Hepatocyte (in vitro differentiated cells): ENCODE measurements around the gene KLHL3.

Experiments
- CTCF ChIP-seq: fragments of 200-600 bp; sonication (generic); IDR thresholded peaks from 2 replicates; pipeline ENCODE4 v1.5.1; 2016; ENCODE audit warnings: antibody characterized with exemption, mild to moderate bottlenecking; ENCODE audit not compliant: poor library complexity
- EZH2 ChIP-seq: fragments of 200-600 bp; sonication (generic); IDR thresholded peaks from 2 replicates; pipeline ENCODE4 v1.6.1; 2016; ENCODE audit warnings: antibody characterized with exemption, mild to moderate bottlenecking, borderline replicate concordance
- EZH2phosphoT487 ChIP-seq: fragments of 200-600 bp; sonication (generic); IDR thresholded peaks from one replicate; pipeline ENCODE4 v1.6.1; 2018; ENCODE audit warnings: antibody characterized with exemption, mild to moderate bottlenecking, low read depth, moderate library complexity; ENCODE audit not compliant: unreplicated experiment, severe bottlenecking

GRCh38 chr5:137627706-137628105 lies 108.2 kb downstream of the KLHL3 start:
- no peak for TF ChIP-seq CTCF
- TF ChIP-seq EZH2 = no peak
- no peak for TF ChIP-seq EZH2phosphoT487
